Retinal pigment epithelial cell (primary cell): Measurements from ENCODE around the gene BORA.

Experiments
- DNase-seq: peaks from one replicate; pipeline ENCODE4 v3.0.0-alpha.2; 2010; ENCODE audit warnings: low read depth
- H3K4me3 ChIP-seq: 2 replicates; pipeline ENCODE4 v1.5.1; 2011; ENCODE audit warnings: mild to moderate bottlenecking, low read length, control low read depth, moderate library complexity
- CTCF ChIP-seq: conservative IDR thresholded peaks from 2 replicates; pipeline ENCODE4 v1.5.1; 2011; ENCODE audit warnings: low read depth, low read length, control low read depth, inconsistent platforms

Gene BORA

GRCh38 chr13:72737033-72737432, 9.3 kb downstream of the BORA start:
- H3K4me3 ChIP-seq, result no peak overlapping the region
- TF ChIP-seq CTCF, result no peak

GRCh38 chr13:72740015-72740414, 12.3 kb downstream of the BORA start:
- no peak for TF ChIP-seq CTCF
- H3K4me3 ChIP-seq, result no peak overlapping the region

More at GRCh38 chr13:72737033-72737432, 9.3 kb downstream of the BORA start:
- DNase-seq, result no peak

DNA sequence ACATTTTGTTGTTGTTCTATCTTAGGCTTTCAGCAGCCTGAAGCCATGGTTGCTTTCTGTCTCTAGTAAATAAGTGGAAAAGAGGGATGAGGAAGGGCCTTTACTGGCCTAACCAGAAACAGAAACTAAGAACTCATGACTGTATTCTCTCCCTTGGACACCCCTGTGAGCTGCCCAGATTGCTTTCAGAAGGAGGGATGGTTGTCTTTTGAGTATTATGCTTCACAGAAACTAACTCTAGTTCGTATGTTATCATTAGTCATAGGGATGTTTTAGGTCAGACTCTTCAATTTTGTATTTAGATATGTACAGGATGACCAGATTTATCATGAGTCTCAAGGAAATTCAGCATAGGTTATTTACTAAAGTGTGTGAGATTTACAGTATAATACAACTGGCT, 17.5 kb downstream of the BORA start:
- TF ChIP-seq CTCF, result no peak
- no peak overlapping the region for H3K4me3 ChIP-seq
- DNase-seq, result no peak

More at GRCh38 chr13:72740015-72740414, 12.3 kb downstream of the BORA start:
- no peak for DNase-seq

DNA sequence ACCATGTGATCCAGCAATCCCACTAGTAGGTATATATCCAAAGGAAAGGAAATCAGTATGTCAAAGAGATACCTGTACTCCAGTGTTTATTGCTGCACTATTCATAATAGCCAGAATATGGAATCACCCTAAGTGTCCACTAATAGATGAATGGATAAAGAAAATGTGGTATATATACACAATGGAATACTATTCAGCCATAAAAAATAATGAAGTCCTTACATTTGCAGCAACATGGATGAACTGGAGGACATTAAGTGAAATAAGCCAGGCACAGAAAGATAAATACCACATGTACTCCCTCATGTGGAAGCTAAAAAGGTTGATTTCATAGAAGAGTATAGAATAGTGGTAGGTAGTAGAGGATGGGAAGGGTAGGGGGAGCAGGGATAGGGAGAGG, 23.5 kb downstream of the BORA start:
- no peak for TF ChIP-seq CTCF
- DNase-seq, result no peak
- H3K4me3 ChIP-seq, result no peak overlapping the region

GRCh38 chr13:72754111-72754510, 26.4 kb downstream of the BORA start:
- no peak for TF ChIP-seq CTCF
- no peak for DNase-seq
- no peak overlapping the region for H3K4me3 ChIP-seq

GRCh38 chr13:72757792-72758535, 30.2 kb downstream of the BORA start:
- TF ChIP-seq CTCF, result no peak
- H3K4me3 ChIP-seq, result no peak overlapping the region
- DNase-seq, result no peak

- DNase-seq, result no peak
- no peak for TF ChIP-seq CTCF
- no peak overlapping the region for H3K4me3 ChIP-seq
Observed at GRCh38 chr13:72760189-72760588, 32.5 kb downstream of the BORA start.
